BJ (cell line): ENCODE measurements around the gene PTGIS. TPM values are rescaled to one million over a fixed set of nuclear protein-coding genes. Genes with fewer than 3 reads are reported as not detected.

Experiments
- CTCF ChIA-PET: fragments of 350-600 bp; formaldehyde crosslinking; extraction: SDS; loops from one replicate; lab custom pipeline; 2021; ENCODE audit warnings: antibody characterized with exemption, inconsistent platforms; lab: Yijun Ruan, JAX
- POLR2A ChIA-PET: fragments of 300-600 bp; sonication (Branson Sonifier 250); formaldehyde crosslinking; extraction: SDS; loops from one replicate; lab custom pipeline; 2021; ENCODE audit warnings: antibody characterized with exemption; lab: Charles Lee
- DNase-seq: peaks from one replicate; pipeline ENCODE4 v3.0.0-alpha.2; 2011; ENCODE audit warnings: low read depth
- H3K27me3 ChIP-seq: 2 replicates; pipeline ENCODE4 v1.6.0; 2011; ENCODE audit warnings: low read length; ENCODE audit not compliant: control insufficient read depth, insufficient read depth
- H3K36me3 ChIP-seq: 2 replicates; pipeline ENCODE4 v1.5.1; 2011; ENCODE audit warnings: low read length; ENCODE audit not compliant: control insufficient read depth, insufficient read depth
- H3K4me3 ChIP-seq: 2 replicates; pipeline ENCODE4 v1.5.1; 2011; ENCODE audit warnings: low read depth, mild to moderate bottlenecking, control low read depth, low read length
- polyA plus RNA-seq: library from polyadenylated mRNA; depleted of rRNA; stranded (reverse); fragments of >200 nt; gene quantifications from 2 replicates; pipeline ENCODE4 v1.2.3, GENCODE V29; 2011
- TF ChIP-seq, protein P1 (sequence below): IDR thresholded peaks from 2 replicates; pipeline ENCODE4 v1.5.1; 2011; ENCODE audit warnings: low read depth, mild to moderate bottlenecking, control low read depth, inconsistent platforms, low read length, moderate library complexity; ENCODE audit not compliant: insufficient read depth

The PTGIS gene
- polyA plus RNA-seq, 1 experiment = 39.0 TPM

DNA sequence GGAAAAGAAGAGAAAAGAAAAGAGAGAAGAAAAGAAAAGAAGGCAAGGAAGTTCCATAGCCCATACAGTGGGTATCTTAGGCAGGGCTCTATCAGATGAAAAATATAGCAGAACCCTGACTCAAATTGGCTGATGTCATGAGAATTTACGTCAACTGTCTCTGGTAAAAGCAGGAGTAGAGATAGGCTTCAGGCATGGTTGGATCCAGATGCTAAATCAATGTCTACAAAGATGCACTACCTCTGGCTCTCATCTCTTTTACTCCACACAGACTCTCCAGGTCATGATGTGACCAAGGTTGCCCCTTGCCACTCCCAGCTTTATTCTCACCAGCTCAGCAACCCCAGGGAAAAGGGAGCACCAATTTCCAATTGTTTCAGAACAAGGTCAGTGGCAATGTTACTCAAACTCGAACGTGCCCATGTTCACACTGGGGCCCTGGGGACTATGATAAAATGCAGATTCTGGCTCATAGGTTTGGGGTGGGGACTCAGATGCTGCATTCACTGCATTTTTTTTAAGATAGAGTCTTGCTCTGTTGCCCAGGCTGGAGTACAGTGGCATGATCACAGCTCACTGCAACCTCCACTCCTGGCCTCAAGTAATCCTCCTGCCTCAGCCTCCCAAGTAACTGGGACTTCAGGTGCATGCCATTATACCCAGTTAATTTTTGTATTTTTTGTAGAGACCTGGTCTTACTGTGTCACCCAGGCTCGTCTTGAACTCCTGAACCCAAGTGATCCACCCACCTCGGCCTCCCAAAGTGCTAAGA, 33.4 kb upstream of the PTGIS start:
- no peak for DNase-seq
- H3K36me3 ChIP-seq = no peaks in the 10 kb centered on the region
- POLR2A ChIA-PET = interaction anchor here (0.5 kb wide), 1 partner anchor 354 kb away, joined by 4 read pairs; no protein-coding TSS in a partner anchor
- TF ChIP-seq, protein P1, sequence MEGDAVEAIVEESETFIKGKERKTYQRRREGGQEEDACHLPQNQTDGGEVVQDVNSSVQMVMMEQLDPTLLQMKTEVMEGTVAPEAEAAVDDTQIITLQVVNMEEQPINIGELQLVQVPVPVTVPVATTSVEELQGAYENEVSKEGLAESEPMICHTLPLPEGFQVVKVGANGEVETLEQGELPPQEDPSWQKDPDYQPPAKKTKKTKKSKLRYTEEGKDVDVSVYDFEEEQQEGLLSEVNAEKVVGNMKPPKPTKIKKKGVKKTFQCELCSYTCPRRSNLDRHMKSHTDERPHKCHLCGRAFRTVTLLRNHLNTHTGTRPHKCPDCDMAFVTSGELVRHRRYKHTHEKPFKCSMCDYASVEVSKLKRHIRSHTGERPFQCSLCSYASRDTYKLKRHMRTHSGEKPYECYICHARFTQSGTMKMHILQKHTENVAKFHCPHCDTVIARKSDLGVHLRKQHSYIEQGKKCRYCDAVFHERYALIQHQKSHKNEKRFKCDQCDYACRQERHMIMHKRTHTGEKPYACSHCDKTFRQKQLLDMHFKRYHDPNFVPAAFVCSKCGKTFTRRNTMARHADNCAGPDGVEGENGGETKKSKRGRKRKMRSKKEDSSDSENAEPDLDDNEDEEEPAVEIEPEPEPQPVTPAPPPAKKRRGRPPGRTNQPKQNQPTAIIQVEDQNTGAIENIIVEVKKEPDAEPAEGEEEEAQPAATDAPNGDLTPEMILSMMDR = no peak
- H3K27me3 ChIP-seq = no peaks in the 10 kb centered on the region
- CTCF ChIA-PET = interaction anchor here (1.3 to 2.0 kb wide), 2 partner anchors 60 to 67 kb away, joined by 6 to 8 read pairs; no protein-coding TSS in a partner anchor
- no peak overlapping the region for H3K4me3 ChIP-seq

DNA sequence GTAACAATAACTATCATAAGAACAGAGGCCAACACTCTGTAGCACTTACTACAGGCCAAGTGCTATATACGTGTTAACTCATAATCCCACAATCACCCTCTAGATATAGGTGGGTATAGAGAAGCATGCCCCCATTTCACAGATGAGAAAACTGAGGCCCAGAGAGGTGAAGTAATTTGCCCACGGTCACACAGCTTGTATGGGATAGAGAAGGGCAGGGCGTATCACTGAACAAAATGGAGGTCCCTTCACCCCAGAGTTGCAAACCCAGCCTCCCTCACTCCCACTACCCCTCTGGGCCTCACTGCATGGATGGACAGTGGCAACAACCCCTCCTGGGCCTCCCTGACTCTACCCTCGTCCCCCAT, 31.8 kb upstream of the PTGIS start:
- ChIA-PET POLR2A (no interaction called here), CTCF (interaction anchor here (1.0 kb wide), 1 partner anchor 12 kb away, joined by 3 read pairs; no protein-coding TSS in a partner anchor)
- DNase-seq = no peak
- no peaks in the 10 kb centered on the region for H3K27me3 ChIP-seq
- TF ChIP-seq, protein P1 = no peak
- H3K36me3 ChIP-seq = no peaks in the 10 kb centered on the region
- no peak overlapping the region for H3K4me3 ChIP-seq

DNA sequence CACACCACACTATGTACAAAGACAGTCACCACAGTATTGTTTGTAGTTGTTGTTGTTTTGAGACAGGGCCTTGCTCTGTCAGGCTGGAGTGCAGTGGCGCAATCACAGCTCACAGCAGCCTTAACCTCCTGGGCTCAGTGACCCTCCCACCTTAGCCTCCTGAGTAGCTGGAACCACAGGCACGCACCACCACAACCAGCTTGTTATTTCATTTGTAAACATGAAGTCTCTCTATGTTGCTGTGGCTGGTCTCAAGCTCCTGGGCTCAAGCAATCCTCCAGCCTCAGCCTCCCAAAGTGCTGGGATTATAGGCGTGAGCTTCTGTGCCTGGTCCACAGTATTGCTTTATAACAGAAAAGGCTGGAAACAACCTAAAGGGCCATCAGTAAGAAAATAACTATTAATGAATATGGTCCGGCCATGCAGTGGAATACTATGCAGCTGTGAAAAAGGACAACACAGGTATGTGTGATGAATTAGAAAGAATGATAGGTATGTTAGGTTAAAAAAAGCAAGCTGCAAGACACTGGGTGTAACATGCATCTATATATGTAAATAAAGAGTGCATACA, 30.0 kb upstream of the PTGIS start:
- TF ChIP-seq, protein P1 = no peak
- POLR2A ChIA-PET = no interaction called here
- CTCF ChIA-PET = interaction anchor here (4.6 kb wide), 1 partner anchor 57 kb away, joined by 32 read pairs; no protein-coding TSS in a partner anchor
- Histone ChIP-seq H3K27me3 (no peaks in the 10 kb centered on the region), H3K36me3 (no peaks in the 10 kb centered on the region), H3K4me3 (no peak overlapping the region)
- DNase-seq = no peak

DNA sequence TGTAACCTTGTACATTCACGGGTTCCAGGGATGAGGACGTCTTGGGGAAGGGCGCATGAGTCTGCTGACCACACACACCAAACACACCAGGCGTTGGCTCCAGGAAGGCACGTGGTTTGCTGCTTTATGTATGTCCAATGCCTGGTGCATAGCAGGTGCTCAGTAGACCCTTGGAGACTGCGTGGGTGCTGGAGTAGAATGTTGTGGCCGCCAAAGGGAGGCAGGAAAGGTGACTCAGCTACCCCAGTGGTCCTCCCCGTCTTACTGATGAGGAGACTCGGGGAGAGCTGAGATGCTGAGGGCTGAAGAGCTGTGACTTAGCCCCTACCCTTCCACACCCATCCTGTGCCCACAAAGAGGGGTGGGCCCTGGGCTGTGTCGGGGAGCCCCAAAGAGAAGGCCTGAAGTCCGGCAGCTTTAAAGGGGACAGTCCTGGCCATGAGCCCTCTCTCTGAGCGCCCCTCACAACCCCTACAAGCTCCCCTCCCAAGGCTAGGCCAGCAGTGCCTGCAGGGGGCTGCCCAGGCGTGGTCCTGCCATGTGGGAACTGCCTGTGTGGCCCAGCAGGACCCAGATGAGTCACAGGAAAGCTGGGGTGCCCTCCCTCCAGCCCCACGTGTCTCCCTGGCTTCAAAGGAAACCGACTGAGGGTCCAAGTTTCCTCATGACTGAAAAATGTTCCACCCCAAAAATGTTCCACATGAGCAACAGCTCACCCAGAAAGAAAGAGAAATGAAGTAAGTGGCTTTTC, 28.0 kb upstream of the PTGIS start:
- POLR2A ChIA-PET = interaction anchor here (1.2 kb wide), 1 partner anchor 9 kb away, joined by 4 read pairs; no protein-coding TSS in a partner anchor
- H3K4me3 ChIP-seq = no peak overlapping the region
- TF ChIP-seq, protein P1 = no peak
- H3K36me3 ChIP-seq = no peaks in the 10 kb centered on the region
- DNase-seq = no peak
- CTCF ChIA-PET = interaction anchor here (0.7 to 4.6 kb wide), 11 partner anchors 8 to 260 kb away, joined by 3 to 32 read pairs (median 4); no protein-coding TSS in a partner anchor
- H3K27me3 ChIP-seq = no peaks in the 10 kb centered on the region

DNA sequence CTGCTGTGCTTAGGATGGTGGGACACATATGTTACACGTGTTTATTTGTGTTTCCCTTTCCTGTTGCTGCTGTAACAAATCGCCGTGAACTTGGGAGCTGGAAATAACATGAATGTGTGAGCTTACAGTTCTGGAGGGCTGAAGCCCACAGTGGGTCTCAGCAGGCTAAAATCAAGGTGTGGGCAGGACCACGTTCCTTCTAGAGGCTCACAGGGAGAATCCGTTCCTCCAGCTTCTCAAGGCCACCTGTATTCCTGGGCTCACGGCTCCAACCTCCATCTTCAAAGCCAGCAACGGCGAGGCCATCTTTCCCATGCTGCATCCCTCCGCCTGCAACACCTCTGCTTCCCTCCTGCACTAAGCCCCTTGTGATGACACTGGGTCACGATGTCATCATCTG, 27.4 kb upstream of the PTGIS start:
- DNase-seq = no peak
- POLR2A ChIA-PET = interaction anchor here (1.2 kb wide), 1 partner anchor 9 kb away, joined by 4 read pairs; no protein-coding TSS in a partner anchor
- Histone ChIP-seq H3K4me3 (no peak overlapping the region), H3K27me3 (no peaks in the 10 kb centered on the region), H3K36me3 (no peaks in the 10 kb centered on the region)
- CTCF ChIA-PET = interaction anchor here (0.7 to 4.6 kb wide), 7 partner anchors 9 to 260 kb away, joined by 3 to 32 read pairs (median 4); no protein-coding TSS in a partner anchor
- TF ChIP-seq, protein P1 = no peak
